H9 (cell line): ENCODE data around the gene JMJD1C. TPM values are rescaled to one million over a fixed set of nuclear protein-coding genes. Genes with fewer than 3 reads are reported as not detected.

ENCODE experiments used
- DNase-seq: peaks from one replicate; pipeline ENCODE4 v3.0.0-alpha.2; 2017
- H2AFZ ChIP-seq: one replicate; pipeline ENCODE4 v1.6.1; 2013; ENCODE audit warnings: mild to moderate bottlenecking, low read length, control low read depth, moderate library complexity
- H2AK5ac ChIP-seq: 2 replicates; pipeline ENCODE4 v1.6.1; 2013; ENCODE audit warnings: low read length, control low read depth, mixed read lengths; ENCODE audit not compliant: insufficient read length
- H2BK120ac ChIP-seq: one replicate; pipeline ENCODE4 v1.6.1; 2013; ENCODE audit warnings: low read depth, mild to moderate bottlenecking, low read length, control low read depth, inconsistent platforms; ENCODE audit not compliant: poor library complexity, severe bottlenecking
- H2BK12ac ChIP-seq: 2 replicates; pipeline ENCODE4 v1.6.1; 2013; ENCODE audit warnings: low read length, control low read depth, mixed read lengths, low read depth; ENCODE audit not compliant: insufficient read length
- H2BK15ac ChIP-seq: 2 replicates; pipeline ENCODE4 v1.6.1; 2013; ENCODE audit warnings: low read depth, low read length, control low read depth
- H2BK20ac ChIP-seq: one replicate; pipeline ENCODE4 v1.6.1; 2013; ENCODE audit warnings: low read depth, mild to moderate bottlenecking, low read length, control low read depth, inconsistent platforms; ENCODE audit not compliant: poor library complexity, severe bottlenecking
- H2BK5ac ChIP-seq: 2 replicates; pipeline ENCODE4 v1.6.1; 2013; ENCODE audit warnings: low read length, control low read depth, mixed read lengths; ENCODE audit not compliant: insufficient read length
- H3K14ac ChIP-seq: 2 replicates; pipeline ENCODE4 v1.6.1; 2013; ENCODE audit warnings: low read length, control low read depth; ENCODE audit not compliant: insufficient read depth
- H3K18ac ChIP-seq: 2 replicates; pipeline ENCODE4 v1.6.1; 2013; ENCODE audit warnings: low read depth, mild to moderate bottlenecking, mixed read lengths, low read length, control low read depth; ENCODE audit not compliant: insufficient read length
- H3K23ac ChIP-seq: 2 replicates; pipeline ENCODE4 v1.6.1; 2013; ENCODE audit warnings: low read length, control low read depth, mixed read lengths, low read depth; ENCODE audit not compliant: insufficient read length
- H3K23me2 ChIP-seq: 2 replicates; pipeline ENCODE4 v1.6.1; 2013; ENCODE audit warnings: low read depth, mild to moderate bottlenecking, mixed read lengths, low read length, control low read depth; ENCODE audit not compliant: insufficient read length, poor library complexity, severe bottlenecking
- H3K27ac ChIP-seq: 2 replicates; pipeline ENCODE4 v1.5.1; 2013; ENCODE audit warnings: low read length, control low read depth, mixed read lengths, low read depth; ENCODE audit not compliant: insufficient read length
- H3K27me3 ChIP-seq: 2 replicates; pipeline ENCODE4 v1.6.1; 2013; ENCODE audit warnings: low read length, control low read depth, inconsistent platforms; ENCODE audit not compliant: insufficient read depth
- H3K4ac ChIP-seq: 2 replicates; pipeline ENCODE4 v1.6.1; 2013; ENCODE audit warnings: low read depth, mild to moderate bottlenecking, control low read depth, inconsistent platforms, low read length, moderate library complexity
- H3K4me1 ChIP-seq: 2 replicates; pipeline ENCODE4 v1.6.1; 2013; ENCODE audit warnings: low read length, control low read depth, inconsistent platforms; ENCODE audit not compliant: insufficient read depth
- H3K4me2 ChIP-seq: 2 replicates; pipeline ENCODE4 v1.6.1; 2013; ENCODE audit warnings: low read length, control low read depth, mixed read lengths; ENCODE audit not compliant: insufficient read length, insufficient read depth
- H3K56ac ChIP-seq: 2 replicates; pipeline ENCODE4 v1.6.1; 2013; ENCODE audit warnings: low read depth, mild to moderate bottlenecking, mixed read lengths, low read length, control low read depth; ENCODE audit not compliant: insufficient read length
- H3K79me1 ChIP-seq: 2 replicates; pipeline ENCODE4 v1.6.1; 2013; ENCODE audit warnings: low read depth, mild to moderate bottlenecking, moderate library complexity, low read length, control low read depth, inconsistent platforms; ENCODE audit not compliant: insufficient read depth, poor library complexity, severe bottlenecking
- H3K79me2 ChIP-seq: 2 replicates; pipeline ENCODE4 v1.6.1; 2013; ENCODE audit warnings: low read length, control low read depth, inconsistent platforms; ENCODE audit not compliant: insufficient read depth
- H3K9ac ChIP-seq: 2 replicates; pipeline ENCODE4 v1.6.1; 2013; ENCODE audit warnings: low read length, control low read depth, mixed read lengths; ENCODE audit not compliant: insufficient read length; ENCODE audit errors: extremely low read depth
- H3K9me3 ChIP-seq: one replicate; pipeline ENCODE4 v1.6.1; 2013; ENCODE audit warnings: low read depth, low read length, inconsistent platforms; ENCODE audit not compliant: control insufficient read depth
- H3T11ph ChIP-seq: one replicate; pipeline ENCODE4 v1.6.1; 2013; ENCODE audit warnings: mild to moderate bottlenecking, low read length, control low read depth, inconsistent platforms
- H4K20me1 ChIP-seq: one replicate; pipeline ENCODE4 v1.6.1; 2013; ENCODE audit not compliant: control insufficient read depth, insufficient read length, insufficient read depth
- H4K5ac ChIP-seq: 2 replicates; pipeline ENCODE4 v1.6.1; 2013; ENCODE audit warnings: low read depth, mild to moderate bottlenecking, mixed read lengths, low read length, control low read depth; ENCODE audit not compliant: insufficient read length
- H4K8ac ChIP-seq: replicated peaks from 2 replicates; pipeline ENCODE4 v1.6.1; 2013; ENCODE audit warnings: low read length, control low read depth, mixed read lengths, low read depth; ENCODE audit not compliant: insufficient read length
- H4K91ac ChIP-seq: 2 replicates; pipeline ENCODE4 v1.6.1; 2013; ENCODE audit warnings: low read depth, mild to moderate bottlenecking, moderate library complexity, mixed read lengths, low read length, control low read depth; ENCODE audit not compliant: insufficient read length
- H3K27ac Mint-ChIP-seq, 3 experiments: 2 replicates in 2 of 3; 3 replicates in 1 of 3; pipeline ENCODE4 v1.8.0; 2020 to 2021; ENCODE audit warnings: mixed read lengths in 3 of 3, mild to moderate bottlenecking in 1 of 3, moderate library complexity in 1 of 3
- H3K27me3 Mint-ChIP-seq: 2 replicates; pipeline ENCODE4 v1.8.0; 2021; ENCODE audit warnings: low read depth, mild to moderate bottlenecking, moderate library complexity, mixed read lengths
- H3K36me3 Mint-ChIP-seq, 3 experiments: 2 replicates in 2 of 3; 3 replicates in 1 of 3; pipeline ENCODE4 v1.8.0; 2020 to 2021; ENCODE audit warnings: low read depth in 3 of 3, mixed read lengths in 3 of 3; ENCODE audit not compliant: insufficient read depth in 1 of 3
- H3K4me1 Mint-ChIP-seq, 2 experiments: 2 replicates each; pipeline ENCODE4 v1.8.0; 2020; ENCODE audit warnings: mixed read lengths in 2 of 2
- H3K4me3 Mint-ChIP-seq, 2 experiments: 2 replicates in 1 of 2; 3 replicates in 1 of 2; pipeline ENCODE4 v1.8.0; 2020 to 2021; ENCODE audit warnings: mild to moderate bottlenecking in 2 of 2, mixed read lengths in 2 of 2, moderate library complexity in 1 of 2
- H3K9me3 Mint-ChIP-seq, 2 experiments: 2 replicates in 1 of 2; 3 replicates in 1 of 2; pipeline ENCODE4 v1.8.0; 2020; ENCODE audit warnings: mild to moderate bottlenecking in 2 of 2, mixed read lengths in 2 of 2, moderate library complexity in 1 of 2
- WGBS: extraction: QIAGEN DNeasy Blood & Tissue Kit; methylation state at CpG from one replicate; pipeline ENCODE4 v1.1.7; 2013; ENCODE audit warnings: missing lambda C conversion rate, low lambda C conversion rate, mixed read lengths; ENCODE audit not compliant: insufficient read length; ENCODE audit errors: extremely low coverage; 5-methylcytosine and 5-hydroxymethylcytosine counted together
- total RNA-seq: library from RNA; stranded (reverse); gene quantifications from 2 replicates; pipeline ENCODE4 v1.2.1, GENCODE V29; 2021
- TF ChIP-seq, protein P1 (sequence below): fragments of 200-600 bp; sonication (generic); conservative IDR thresholded peaks from 3 replicates; pipeline ENCODE4 v1.8.0; 2021; ENCODE audit warnings: antibody characterized with exemption, mild to moderate bottlenecking

The JMJD1C gene
- total RNA-seq, 1 experiment from 2014 or later = 200 TPM

DNA sequence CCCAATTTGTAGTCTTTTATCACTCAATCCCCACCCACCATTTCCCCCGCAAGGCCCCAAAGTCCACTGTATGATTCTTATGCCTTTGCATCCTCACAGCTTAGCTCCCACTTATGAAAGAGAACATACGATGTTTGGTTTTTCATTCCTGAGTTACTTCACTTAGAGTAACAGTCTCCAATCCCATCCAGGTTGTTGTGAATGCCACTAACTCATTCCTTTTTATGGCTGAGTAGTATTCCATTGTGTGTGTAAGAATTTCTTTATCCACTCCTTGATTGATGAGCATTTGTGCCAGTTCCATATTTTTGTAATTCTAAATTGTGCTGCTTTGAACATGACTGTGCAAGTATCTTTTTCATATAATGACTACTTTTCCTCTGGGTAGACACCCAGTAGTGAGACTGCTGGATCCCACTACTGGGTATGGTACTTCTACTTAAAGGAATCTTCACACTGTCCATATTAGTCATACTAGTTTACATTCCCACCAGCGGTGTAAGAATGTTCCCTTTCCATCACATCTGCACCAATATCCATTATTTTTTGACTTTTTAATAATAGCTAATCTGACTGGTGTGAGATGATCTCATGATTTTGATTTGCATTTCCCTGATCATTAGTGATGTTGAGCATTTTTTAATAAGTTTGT is 152.6 kb downstream of the JMJD1C start:
- no peak overlapping the region for H3K4me2 ChIP-seq
- no peak overlapping the region for H3K18ac ChIP-seq
- no peak overlapping the region for H3T11ph ChIP-seq
- H3K14ac ChIP-seq = no peak overlapping the region
- no peak overlapping the region for H3K27ac ChIP-seq
- H3K79me1 ChIP-seq = peaks cover under 1% of the 10 kb centered on the region
- H3K9me3 ChIP-seq = no peaks in the 10 kb centered on the region
- H2AK5ac ChIP-seq = no peak overlapping the region
- H3K27me3 Mint-ChIP-seq = no peaks in the 10 kb centered on the region
- H2BK20ac ChIP-seq = no peak overlapping the region
- no peak overlapping the region for H2AFZ ChIP-seq
- WGBS = no CpG with 5 or more reads among the region's 3 CpGs
- H4K91ac ChIP-seq = no peak overlapping the region
- no peak overlapping the region for H2BK15ac ChIP-seq
- H3K56ac ChIP-seq = no peak overlapping the region
- H3K9ac ChIP-seq = no peak overlapping the region
- H3K79me2 ChIP-seq = no peaks in the 10 kb centered on the region
- TF ChIP-seq, protein P1, sequence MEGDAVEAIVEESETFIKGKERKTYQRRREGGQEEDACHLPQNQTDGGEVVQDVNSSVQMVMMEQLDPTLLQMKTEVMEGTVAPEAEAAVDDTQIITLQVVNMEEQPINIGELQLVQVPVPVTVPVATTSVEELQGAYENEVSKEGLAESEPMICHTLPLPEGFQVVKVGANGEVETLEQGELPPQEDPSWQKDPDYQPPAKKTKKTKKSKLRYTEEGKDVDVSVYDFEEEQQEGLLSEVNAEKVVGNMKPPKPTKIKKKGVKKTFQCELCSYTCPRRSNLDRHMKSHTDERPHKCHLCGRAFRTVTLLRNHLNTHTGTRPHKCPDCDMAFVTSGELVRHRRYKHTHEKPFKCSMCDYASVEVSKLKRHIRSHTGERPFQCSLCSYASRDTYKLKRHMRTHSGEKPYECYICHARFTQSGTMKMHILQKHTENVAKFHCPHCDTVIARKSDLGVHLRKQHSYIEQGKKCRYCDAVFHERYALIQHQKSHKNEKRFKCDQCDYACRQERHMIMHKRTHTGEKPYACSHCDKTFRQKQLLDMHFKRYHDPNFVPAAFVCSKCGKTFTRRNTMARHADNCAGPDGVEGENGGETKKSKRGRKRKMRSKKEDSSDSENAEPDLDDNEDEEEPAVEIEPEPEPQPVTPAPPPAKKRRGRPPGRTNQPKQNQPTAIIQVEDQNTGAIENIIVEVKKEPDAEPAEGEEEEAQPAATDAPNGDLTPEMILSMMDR = no peak
- H3K23ac ChIP-seq = no peak overlapping the region
- no peak overlapping the region for H4K8ac ChIP-seq
- H3K23me2 ChIP-seq = no peaks in the 10 kb centered on the region
- no peak overlapping the region for H2BK12ac ChIP-seq
- H3K27ac Mint-ChIP-seq = peak overlapping the region in 1 of 3 experiments; percentile 40; a peak in 1 of 7 replicates
- H3K4me3 Mint-ChIP-seq = no peak overlapping the region
- no peak overlapping the region for H2BK5ac ChIP-seq
- no peak overlapping the region for H2BK120ac ChIP-seq
- no peak overlapping the region for H3K4ac ChIP-seq
- no peaks in the 10 kb centered on the region for H4K20me1 ChIP-seq
- no peaks in the 10 kb centered on the region for H3K4me1 ChIP-seq
- peaks cover 11 to 14% of the 10 kb centered on the region in 2 experiments for H3K4me1 Mint-ChIP-seq
- no peaks in the 10 kb centered on the region for H3K27me3 ChIP-seq
- no peaks in the 10 kb centered on the region for H3K9me3 Mint-ChIP-seq
- no peak for DNase-seq
- peaks cover 0 to 4% (median 4%) of the 10 kb centered on the region in 3 experiments; a peak in 2 of 7 replicates for H3K36me3 Mint-ChIP-seq
- H4K5ac ChIP-seq = no peak overlapping the region
